Tibial artery (tissue), 4 donors: ENCODE data around the gene TRMT10B.
"Not testable (repeated sequence)": the region's sequence is repeated elsewhere in the genome, so short reads cannot be mapped to it uniquely, and the experiment has no call there.

Experiments
- DNase-seq, 2 donors: peaks; one replicate each; pipeline ENCODE4 v3.0.0-alpha.2; 2019
- H3K27ac ChIP-seq, 2 donors: fragments of 200-600 bp; sonication (generic) in 1 of 2; 1 replicate in 1 of 2; 2 replicates in 1 of 2; pipeline ENCODE4 v1.5.1; 2018 to 2019; ENCODE audit warnings: mild to moderate bottlenecking in 1 of 2
- H3K27me3 ChIP-seq, 2 donors: fragments of 200-600 bp; sonication (generic) in 1 of 2; one replicate each; pipeline versions ENCODE4 v1.5.1 to v1.6.0; 2016 to 2019
- H3K36me3 ChIP-seq, 3 donors: fragments of 200-600 bp; sonication (generic) in 2 of 3; one replicate each; pipeline ENCODE4 v1.5.1; 2016 to 2019; ENCODE audit warnings: mild to moderate bottlenecking in 2 of 3
- H3K4me1 ChIP-seq, 4 donors: fragments of 200-600 bp; sonication (generic) in 2 of 4; 1 replicate in 3 of 4; 2 replicates in 1 of 4; pipeline ENCODE4 v1.5.1; 2016 to 2019
- H3K4me3 ChIP-seq, 2 donors: fragments of 200-600 bp; sonication (generic) in 1 of 2; 1 replicate in 1 of 2; 2 replicates in 1 of 2; pipeline ENCODE4 v1.5.1; 2018 to 2019; ENCODE audit warnings: mild to moderate bottlenecking in 2 of 2
- H3K9me3 ChIP-seq, 3 donors: fragments of 200-600 bp; sonication (generic) in 1 of 3; one replicate each; pipeline ENCODE4 v1.5.1; 2016 to 2019
- CTCF ChIP-seq, 2 experiments: fragments of 200-600 bp in 1 of 2; fragments of 450-650 bp in 1 of 2; IDR thresholded peaks; one replicate each; pipeline ENCODE4 v1.5.1; 2017 to 2019; ENCODE audit warnings: antibody characterized with exemption in 2 of 2, mild to moderate bottlenecking in 1 of 2, moderate library complexity in 1 of 2
- intact Hi-C: fragments of 100-400 bp; cut with DNase I; formaldehyde crosslinking; loops from one replicate; pipeline ENCODE4 v1.15.0; 2023; ENCODE audit warnings: low total_unique reads

The TRMT10B gene

GRCh38 chr9:37812773-37813379 lies 59.3 kb downstream of the TRMT10B start:
- intact Hi-C loops: no loop called here
- Histone ChIP-seq H3K9me3 (no peaks in the 10 kb centered on the region), H3K4me3 (no peak overlapping the region), H3K27me3 (no peaks in the 10 kb centered on the region), H3K27ac (no peak overlapping the region), H3K4me1 (no peaks in the 10 kb centered on the region), H3K36me3 (no peaks in the 10 kb centered on the region)
- DNase-seq: no peak
- no peak for TF ChIP-seq CTCF (IDR thresholded peaks at IDR 0.05)

GRCh38 chr9:37818849-37819248 lies 65.2 kb downstream of the TRMT10B start:
- Histone ChIP-seq H3K27ac (no peak overlapping the region), H3K4me3 (no peak overlapping the region), H3K9me3 (no peaks in the 10 kb centered on the region), H3K4me1 (no peaks in the 10 kb centered on the region), H3K27me3 (no peaks in the 10 kb centered on the region), H3K36me3 (peaks cover 10 to 11% (median 11%) of the 10 kb centered on the region in 3 donors)
- intact Hi-C loops: no loop called here
- DNase-seq: no peak
- no peak for TF ChIP-seq CTCF (IDR thresholded peaks at IDR 0.05)

GRCh38 chr9:37820142-37820541 lies 66.5 kb downstream of the TRMT10B start:
- intact Hi-C loops: no loop called here
- no peaks in the 10 kb centered on the region for H3K9me3 ChIP-seq
- H3K4me3 ChIP-seq: no peak overlapping the region
- H3K4me1 ChIP-seq: no peaks in the 10 kb centered on the region
- no peak overlapping the region for H3K27ac ChIP-seq
- no peak for DNase-seq
- H3K27me3 ChIP-seq: no peaks in the 10 kb centered on the region
- TF ChIP-seq CTCF (IDR thresholded peaks at IDR 0.05): no peak
- H3K36me3 ChIP-seq: peaks cover 11 to 16% (median 13%) of the 10 kb centered on the region in 3 donors

- H3K4me1 ChIP-seq, DNase-seq, intact Hi-C loops, H3K27ac ChIP-seq, H3K9me3 ChIP-seq, H3K4me3 ChIP-seq, H3K27me3 ChIP-seq: not testable (repeated sequence)
- peaks cover 17 to 56% (median 31%) of the 10 kb centered on the region in 3 donors for H3K36me3 ChIP-seq
Measured at GRCh38 chr9:37825174-37825573, 71.6 kb downstream of the TRMT10B start.

- DNase-seq: no peak
- H3K9me3 ChIP-seq: no peaks in the 10 kb centered on the region
- H3K4me1 ChIP-seq: no peaks in the 10 kb centered on the region
- no peak overlapping the region for H3K27ac ChIP-seq
- no peaks in the 10 kb centered on the region for H3K27me3 ChIP-seq
- TF ChIP-seq CTCF (IDR thresholded peaks at IDR 0.05): no peak
- intact Hi-C loops: no loop called here
- peaks cover 6 to 54% (median 27%) of the 10 kb centered on the region in 3 donors for H3K36me3 ChIP-seq
- H3K4me3 ChIP-seq: no peak overlapping the region
Measured at GRCh38 chr9:37827483-37828165, 74.0 kb downstream of the TRMT10B start.
